Astrocyte of the spinal cord (primary cell): ENCODE data around the gene ZNF799.
"Not testable (repeated sequence)": the region's sequence is repeated elsewhere in the genome, so short reads cannot be mapped to it uniquely, and the experiment has no call there.

Experiments used
- DNase-seq: peaks from one replicate; pipeline ENCODE4 v3.0.0; 2011; ENCODE audit warnings: low read depth, low spot score
- H3K4me3 ChIP-seq: 2 replicates; pipeline ENCODE4 v1.5.1; 2011; ENCODE audit warnings: low read depth, mild to moderate bottlenecking, low read length, moderate library complexity
- CTCF ChIP-seq: IDR thresholded peaks from 2 replicates; pipeline ENCODE4 v1.5.1; 2012; ENCODE audit warnings: low read depth, mild to moderate bottlenecking, low read length, inconsistent platforms
- in situ Hi-C: cut with HindIII; loops from 2 replicates; pipeline ENCODE4 v1.10.0; 2017; ENCODE audit warnings: low sequenced_read_pairs

ZNF799 gene

GRCh38 chr19:12400633-12401502 lies at the start of gene ZNF799:
Gene ZNF799, minus strand, starts transcription at chr19:12401271. Its CDS starts 201 bp downstream, at chr19:12401070.
- TF ChIP-seq CTCF = peak; percentile 1
- H3K4me3 ChIP-seq = peak within 1 kb of the TSS; percentile 78
- in situ Hi-C loops = no loop called here
- peak; percentile 97 for DNase-seq

- H3K4me3 ChIP-seq = no peak overlapping the region
- no peak for DNase-seq
- in situ Hi-C loops = no loop called here
- TF ChIP-seq CTCF = no peak
Observed at GRCh38 chr19:12450844-12451243, 49.8 kb upstream of the ZNF799 start.

GRCh38 chr19:12448808-12449207 lies 47.7 kb upstream of the ZNF799 start:
- TF ChIP-seq CTCF = no peak
- in situ Hi-C loops = no loop called here
- no peak overlapping the region for H3K4me3 ChIP-seq
- no peak for DNase-seq

GRCh38 chr19:12440541-12441316 lies 39.7 kb upstream of the ZNF799 start, which contains the start of gene ZNF443:
Gene ZNF443, minus strand, starts transcription at chr19:12441021. Its CDS starts 107 bp downstream, at chr19:12440914.
- in situ Hi-C loops = no loop called here
- TF ChIP-seq CTCF = no peak
- peak within 1 kb of the TSS; percentile 59 for H3K4me3 ChIP-seq
- DNase-seq = peak; percentile 98

GRCh38 chr19:12439686-12440540 lies 38.8 kb upstream of the ZNF799 start:
- H3K4me3 ChIP-seq = peak overlapping the region; percentile 59
- DNase-seq, in situ Hi-C loops: not testable (repeated sequence)

- in situ Hi-C loops, DNase-seq, H3K4me3 ChIP-seq: not testable (repeated sequence)
Observed at GRCh38 chr19:12430726-12431299, 29.7 kb upstream of the ZNF799 start.

GRCh38 chr19:12425888-12426274 lies 24.8 kb upstream of the ZNF799 start:
- no peak overlapping the region for H3K4me3 ChIP-seq
- no peak for TF ChIP-seq CTCF
- in situ Hi-C loops = no loop called here
- DNase-seq = no peak
